Islet precursor cell (in vitro differentiated cells): ENCODE measurements around the gene TLR3.

ENCODE experiments used
- DNase-seq: peaks from one replicate; pipeline ENCODE4 v3.0.0-alpha.2; 2018

The TLR3 gene

GRCh38 chr4:186050135-186050534 lies 18.8 kb upstream of the TLR3 start:
- DNase-seq: peak; percentile 68

GRCh38 chr4:186051096-186051495 lies 17.9 kb upstream of the TLR3 start:
- peak; percentile 66 for DNase-seq

GRCh38 chr4:186058253-186058979 lies 10.5 kb upstream of the TLR3 start:
- DNase-seq: no peak

- no peak for DNase-seq
Observed at GRCh38 chr4:186058980-186059316, 10.0 kb upstream of the TLR3 start.

GRCh38 chr4:186061921-186062320 lies 7.0 kb upstream of the TLR3 start:
- no peak for DNase-seq

- peak; percentile 60 for DNase-seq
Observed at GRCh38 chr4:186067757-186068385, 1.1 kb upstream of the TLR3 start.

- DNase-seq: no peak
Observed at GRCh38 chr4:186069729-186070128, 773 bp downstream of the TLR3 start.

GRCh38 chr4:186072516-186072915 lies 3.6 kb downstream of the TLR3 start:
- DNase-seq: no peak

GRCh38 chr4:186074189-186074588 lies 5.2 kb downstream of the TLR3 start:
- no peak for DNase-seq

GRCh38 chr4:186078981-186079638 lies 10.2 kb downstream of the TLR3 start:
- peak; percentile 94 for DNase-seq

- no peak for DNase-seq
Observed at GRCh38 chr4:186079694-186080093, 10.7 kb downstream of the TLR3 start.

- DNase-seq: no peak
Observed at GRCh38 chr4:186081202-186081807, 12.3 kb downstream of the TLR3 start.

- DNase-seq: no peak
Observed at GRCh38 chr4:186082221-186082620, 13.3 kb downstream of the TLR3 start.

- no peak for DNase-seq
Observed at GRCh38 chr4:186088523-186088922, 19.6 kb downstream of the TLR3 start.

- DNase-seq: no peak
Observed at GRCh38 chr4:186092296-186092695, 23.3 kb downstream of the TLR3 start.

GRCh38 chr4:186095406-186095805 lies 26.4 kb downstream of the TLR3 start:
- no peak for DNase-seq

GRCh38 chr4:186096681-186097165 lies 27.8 kb downstream of the TLR3 start:
- DNase-seq: no peak

GRCh38 chr4:186097386-186097785 lies 28.4 kb downstream of the TLR3 start:
- no peak for DNase-seq

- DNase-seq: no peak
Observed at GRCh38 chr4:186102931-186103330, 34.0 kb downstream of the TLR3 start.

GRCh38 chr4:186104114-186104889 lies 35.3 kb downstream of the TLR3 start, which contains the start of gene FAM149A:
FAM149A (plus strand) TSS chr4:186104704.
- DNase-seq: peak; percentile 67

GRCh38 chr4:186104890-186105646 lies 36.1 kb downstream of the TLR3 start:
- DNase-seq: peak; percentile 66
